Heart left ventricle (tissue), 16 donors: ENCODE results near the gene LAMA5. TPM values are rescaled to one million over a fixed set of nuclear protein-coding genes. Genes with fewer than 3 reads are reported as not detected.

Experiments
- ATAC-seq, 4 donors: fragments of 200-7000 bp; cut with Tn5 transposase; one replicate each; pipeline ENCODE4 v1.9.1; 2020 to 2022; ENCODE audit warnings: moderate library complexity in 4 of 4, mild to moderate bottlenecking in 3 of 4, moderate number of reproducible peaks in 1 of 4
- DNase-seq, 5 donors: peaks; one replicate each; pipeline ENCODE4 v3.0.0-alpha.2; 2020
- H3K27ac ChIP-seq, 12 donors: fragments of 200-600 bp; sonication (generic) in 4 of 12; one replicate each; pipeline versions ENCODE4 v1.5.0 to v1.8.0; 2016 to 2022; ENCODE audit warnings: mild to moderate bottlenecking in 2 of 12
- H3K27me3 ChIP-seq, 9 donors: fragments of 200-600 bp; sonication (generic) in 2 of 9; one replicate each; pipeline versions ENCODE4 v1.5.1 to v1.8.0; 2016 to 2022; ENCODE audit warnings: mild to moderate bottlenecking in 3 of 9
- H3K36me3 ChIP-seq, 9 donors: fragments of 200-600 bp; sonication (generic) in 2 of 9; one replicate each; pipeline versions ENCODE4 v1.5.0 to v1.8.0; 2018 to 2022; ENCODE audit warnings: mild to moderate bottlenecking in 2 of 9
- H3K4me1 ChIP-seq, 12 donors: fragments of 200-600 bp; sonication (generic) in 4 of 12; one replicate each; pipeline versions ENCODE4 v1.5.0 to v1.8.0; 2016 to 2022; ENCODE audit warnings: mild to moderate bottlenecking in 3 of 12
- H3K4me3 ChIP-seq, 12 donors: fragments of 200-600 bp; sonication (generic) in 4 of 12; one replicate each; pipeline versions ENCODE4 v1.5.0 to v1.8.0; 2017 to 2022; ENCODE audit warnings: mild to moderate bottlenecking in 9 of 12, moderate library complexity in 4 of 12
- H3K9me3 ChIP-seq, 12 donors: fragments of 200-600 bp; sonication (generic) in 4 of 12; one replicate each; pipeline versions ENCODE4 v1.5.0 to v1.8.0; 2016 to 2022; ENCODE audit warnings: mild to moderate bottlenecking in 1 of 12
- CTCF ChIP-seq, 12 donors: fragments of 200-600 bp; sonication (generic) in 4 of 12; IDR thresholded peaks; one replicate each; pipeline versions ENCODE4 v1.5.0 to v1.8.0; 2018 to 2022; ENCODE audit warnings: antibody characterized with exemption in 12 of 12, mild to moderate bottlenecking in 5 of 12
- POLR2A ChIP-seq, 2 donors: fragments of 450-650 bp; IDR thresholded peaks; one replicate each; pipeline ENCODE4 v1.6.1; 2017; ENCODE audit warnings: antibody characterized with exemption in 2 of 2, mild to moderate bottlenecking in 2 of 2, moderate library complexity in 2 of 2
- WGBS, 4 donors: extraction: QIAGEN DNeasy Blood & Tissue Kit in 2 of 4; methylation state at CpG; one replicate each; pipeline versions ENCODE4 v1.1.5 to v1.1.7; 2013 to 2018; 5-methylcytosine and 5-hydroxymethylcytosine counted together
- intact Hi-C, 10 donors: fragments of 100-400 bp; cut with DNase I; formaldehyde crosslinking; loops; one replicate each; pipeline versions ENCODE4 v1.11.1 to v1.14.2; 2022
- polyA plus RNA-seq, 2 donors: library from polyadenylated mRNA; stranded (reverse); fragments of 200-250 nt; gene quantifications; one replicate each; pipeline ENCODE4 v1.2.3, GENCODE V29; 2013
- total RNA-seq, 9 donors: library from RNA; depleted of rRNA in 2 of 9; stranded (reverse); fragments of >200 nt in 2 of 9; fragmentation: NEBNext Ultra II Directional in 3 of 9; extraction: Animal tissue kit (Norgen Biotek cat#: 25700) in 3 of 9; gene quantifications; one replicate each; pipeline versions ENCODE4 v1.1.0 to v1.2.4, GENCODE V29; 2016 to 2023
- donor health status: ischemic (EF 13 %, LVEDD 7.1; RV severe dilation, severe dysfunction).
- donor health status: healthy with polysubstance abuse.
- donor health status: DM: no; HTN: yes; CAD: no.
- donor health status: DM: no; HTN: no; CAD: no.
- donor health status: ischemic (EF 25% LVEDD 6.9; RV normal size, moderate dysfunction).
- donor health status: ischemic (EF 25% LVEDD 5.7; RV mildly dilated, moderate dysfunction).
- donor health status: healthy.
- donor health status: DM: yes; HTN: yes; CAD: no.
- donor health status: ischemic (EF 35%, LVEDD 5.7; RV mildly dilated, moderate dysfunction).
- donor health status: nonischemic (EF 11% LVEDD 7.7; RV severe dilation, severe dysfunction).
- donor health status: DM: yes; HTN: yes; CAD: no.
- donor health status: PGD.
- donor health status: ischemic (EF 29% LVEDD 5.4; RV normal size, mild dysfunction).
- donor health status: nonischemic (EF 23%, LVEDD 6.1; RV moderate dilation, normal function).

Gene LAMA5
- total and polyA plus RNA-seq, 11 donors: 57.4 to 128 (median 73.6) TPM

- Histone ChIP-seq H3K27ac (peak overlapping the region; percentile 84 to 97 (median 93)), H3K9me3 (no peaks in the 10 kb centered on the region), H3K27me3 (peaks cover 0 to 36% (median 0%) of the 10 kb centered on the region in 9 donors), H3K36me3 (peaks cover 0 to 15% (median 0%) of the 10 kb centered on the region in 9 donors), H3K4me3 (peak overlapping the region; percentile 75 to 97 (median 92)), H3K4me1 (peaks cover 22 to 99% (median 87%) of the 10 kb centered on the region in 12 donors)
- DNase-seq: peak; percentile 39 to 72 (median 49)
- TF ChIP-seq POLR2A (IDR thresholded peaks at IDR 0.05) (no peak), CTCF (IDR thresholded peaks at IDR 0.05) (no peak)
- intact Hi-C loops: loop anchor here in 1 of 10 donors (5.0 kb wide), 1 partner anchor 64 kb away; the partner anchor contains the start of gene ADRM1
- ATAC-seq: peak in 3 of 4 donors; percentile 3 to 52 (median 28)
- WGBS, 4 donors: 15 to 22% (median 20%) methylated on average over 7 to 10 of the region's 10 CpGs
Observed at GRCh38 chr20:62365814-62366369, 1.2 kb downstream of the LAMA5 start.

- Histone ChIP-seq H3K4me1 (peaks cover 22 to 95% (median 84%) of the 10 kb centered on the region in 12 donors), H3K4me3 (peak overlapping the region in 11 of 12 donors; percentile 75 to 97 (median 91)), H3K36me3 (peaks cover 0 to 15% (median 0%) of the 10 kb centered on the region in 9 donors), H3K27ac (peak overlapping the region; percentile 84 to 97 (median 93)), H3K27me3 (peaks cover 0 to 33% (median 0%) of the 10 kb centered on the region in 9 donors), H3K9me3 (no peaks in the 10 kb centered on the region)
- intact Hi-C loops: loop anchor here in 1 of 10 donors (5.0 kb wide), 1 partner anchor 63 kb away; the partner anchor contains the start of gene ADRM1
- DNase-seq: peak; percentile 65 to 87 (median 77)
- 33 to 42% (median 36%) methylated on average over 25 to 27 of the region's 27 CpGs for WGBS, 4 donors
- TF ChIP-seq CTCF (IDR thresholded peaks at IDR 0.05): no peak
- peak in 1 of 2 donors; percentile 14 for TF ChIP-seq POLR2A (IDR thresholded peaks at IDR 0.05)
- peak; percentile 43 to 64 (median 63) for ATAC-seq
Observed at GRCh38 chr20:62364911-62365736, 2.0 kb downstream of the LAMA5 start.

GRCh38 chr20:62363920-62364851 is 2.9 kb downstream of the LAMA5 start:
- 51 to 65% (median 59%) methylated on average over 13 to 22 of the region's 22 CpGs for WGBS, 4 donors
- intact Hi-C loops: no loop called here
- peak overlapping the region in 11 of 12 donors; percentile 25 to 96 (median 90) for H3K4me3 ChIP-seq

More at GRCh38 chr20:62363920-62364851, 2.9 kb downstream of the LAMA5 start:
- Histone ChIP-seq H3K4me1 (peaks cover 22 to 95% (median 82%) of the 10 kb centered on the region in 12 donors), H3K9me3 (no peaks in the 10 kb centered on the region), H3K36me3 (peaks cover 0 to 15% (median 0%) of the 10 kb centered on the region in 9 donors), H3K27ac (peak overlapping the region; percentile 84 to 97 (median 93)), H3K27me3 (peaks cover 0 to 29% (median 0%) of the 10 kb centered on the region in 9 donors)
- TF ChIP-seq CTCF (IDR thresholded peaks at IDR 0.05) (no peak), POLR2A (IDR thresholded peaks at IDR 0.05) (peak in 1 of 2 donors; percentile 33)
- peak; percentile 62 to 78 (median 71) for DNase-seq
- peak in 3 of 4 donors; percentile 7 to 49 (median 11) for ATAC-seq
